GM12878 (cell line): ENCODE measurements around the gene SCGB1C2. TPM values are rescaled to one million over a fixed set of nuclear protein-coding genes. Genes with fewer than 3 reads are reported as not detected.

Experiments
- ATAC-seq: fragments of 200-7000 bp; cut with Tn5 transposase; 3 replicates; pipeline ENCODE4 v1.9.1; 2020; ENCODE audit warnings: mild to moderate bottlenecking, moderate library complexity
- BruUV-seq: library from RNA; stranded (reverse); fragments of 400-500 nt; replicated peaks from 2 replicates; lab custom pipeline; 2021; lab: Mats Ljungman, UMichigan
- CTCF ChIA-PET: fragments of 300-600 bp; sonication (Branson Sonifier 250); formaldehyde crosslinking; extraction: SDS; loops from one replicate; lab custom pipeline; 2021; ENCODE audit warnings: inconsistent platforms; lab: Yijun Ruan, JAX
- POLR2A ChIA-PET: fragments of 350-600 bp; formaldehyde crosslinking; extraction: SDS; loops from one replicate; lab custom pipeline; 2021; ENCODE audit warnings: inconsistent platforms; lab: Charles Lee
- RAD21 ChIA-PET: fragments of 300-600 bp; sonication (Branson Sonifier 250); formaldehyde crosslinking; loops from one replicate; lab custom pipeline; 2023; ENCODE audit warnings: antibody characterized with exemption; ENCODE audit not compliant: unreplicated experiment; lab: Charles Lee
- SMC1A ChIA-PET: fragments of 300-600 bp; sonication (Branson Sonifier 250); formaldehyde crosslinking; loops from one replicate; lab custom pipeline; 2023; ENCODE audit not compliant: unreplicated experiment, uncharacterized antibody; lab: Charles Lee
- DNase-seq: peaks from one replicate; pipeline ENCODE4 v3.0.0-alpha.2; 2011; ENCODE audit warnings: low read depth, low spot score
- FAIRE-seq: peaks from 3 replicates; lab custom pipeline; 2011; peaks lifted over from hg19 to GRCh38; lab: Jason Lieb, UNC
- H2AFZ ChIP-seq: 2 replicates; pipeline ENCODE4 v1.6.0; 2011; ENCODE audit warnings: low read depth, low read length, control low read depth; ENCODE audit not compliant: control insufficient read depth
- H3K27ac ChIP-seq: 2 replicates; pipeline ENCODE4 v1.5.1; 2011; ENCODE audit warnings: control low read depth; ENCODE audit not compliant: control insufficient read depth, insufficient read depth
- H3K27me3 ChIP-seq, 2 experiments: replicated peaks in 1 of 2; 2 replicates each; pipeline versions ENCODE4 v1.6.0 to v1.6.1; 2011; ENCODE audit warnings: low read length in 1 of 2; ENCODE audit not compliant: control insufficient read depth in 2 of 2, insufficient read depth in 2 of 2
- H3K36me3 ChIP-seq, 2 experiments: 2 replicates each; pipeline ENCODE4 v1.5.1; 2011; ENCODE audit warnings: low read length in 1 of 2; ENCODE audit not compliant: control insufficient read depth in 2 of 2, insufficient read depth in 2 of 2
- H3K4me1 ChIP-seq: 2 replicates; pipeline ENCODE4 v1.6.1; 2011; ENCODE audit warnings: mild to moderate bottlenecking, low read length, moderate library complexity, mixed read lengths; ENCODE audit not compliant: control insufficient read depth, insufficient read depth
- H3K4me2 ChIP-seq: 2 replicates; pipeline ENCODE4 v1.6.0; 2011; ENCODE audit warnings: control low read depth; ENCODE audit not compliant: control insufficient read depth, insufficient read depth
- H3K4me3 ChIP-seq: fragments of 200-600 bp; sonication (generic); 2 replicates; pipeline ENCODE4 v1.5.1; 2016
- H3K79me2 ChIP-seq: 2 replicates; pipeline ENCODE4 v1.6.0; 2011; ENCODE audit warnings: low read length; ENCODE audit not compliant: control insufficient read depth, insufficient read depth
- H3K9ac ChIP-seq: 2 replicates; pipeline ENCODE4 v1.8.0; 2011; ENCODE audit warnings: low read length, control low read depth, mixed read lengths; ENCODE audit not compliant: control insufficient read depth, insufficient read depth
- H3K9me3 ChIP-seq: replicated peaks from 3 replicates; pipeline ENCODE4 v1.5.1; 2011; ENCODE audit warnings: mild to moderate bottlenecking, low read length; ENCODE audit not compliant: control insufficient read depth, insufficient read depth
- H4K20me1 ChIP-seq: 2 replicates; pipeline ENCODE4 v1.6.0; 2011; ENCODE audit not compliant: control insufficient read depth, insufficient read depth
- CBX3 ChIP-seq: fragments of 200-600 bp; sonication (generic); IDR thresholded peaks from 2 replicates; pipeline ENCODE4 v1.6.1; 2016; ENCODE audit warnings: low read depth, borderline replicate concordance
- KAT2A ChIP-seq: conservative IDR thresholded peaks from 2 replicates; pipeline ENCODE4 v1.6.1; 2011; ENCODE audit warnings: low read depth, low read length; ENCODE audit not compliant: control insufficient read depth
- KDM1A ChIP-seq: fragments of 200-600 bp; sonication (generic); IDR thresholded peaks from 2 replicates; pipeline ENCODE4 v1.6.1; 2016; ENCODE audit warnings: borderline replicate concordance
- SMARCA5 ChIP-seq: fragments of 450-650 bp; IDR thresholded peaks from 2 replicates; pipeline ENCODE4 v1.6.1; 2017; ENCODE audit warnings: mild to moderate bottlenecking
- SUZ12 ChIP-seq: fragments of 200-600 bp; sonication (generic); IDR thresholded peaks from one replicate; pipeline ENCODE4 v1.6.1; 2018; ENCODE audit warnings: antibody characterized with exemption, mild to moderate bottlenecking; ENCODE audit not compliant: unreplicated experiment
- TARDBP ChIP-seq: IDR thresholded peaks from 2 replicates; pipeline ENCODE4 v1.6.1; 2016; ENCODE audit warnings: borderline replicate concordance
- TBL1XR1 ChIP-seq: IDR thresholded peaks from 2 replicates; pipeline ENCODE4 v1.6.1; 2012; ENCODE audit warnings: low read depth, low read length, improper control_type of control experiment
- ZNF622 ChIP-seq: fragments of 450-650 bp; IDR thresholded peaks from 2 replicates; pipeline ENCODE4 v1.6.1; 2017; ENCODE audit warnings: mild to moderate bottlenecking, inconsistent platforms
- WGBS: methylation state at CpG from one replicate; pipeline ENCODE4 v1.1.6; 2016; ENCODE audit warnings: low lambda C conversion rate; ENCODE audit not compliant: insufficient replicate concordance, insufficient coverage; ENCODE audit errors: missing lambda C conversion rate; 5-methylcytosine and 5-hydroxymethylcytosine counted together
- in situ Hi-C: fragments of 300-500 bp; cut with MboI; formaldehyde crosslinking; loops from 9 replicates; pipeline ENCODE4 v1.14.3; 2018; ENCODE audit warnings: mixed read lengths
- intact Hi-C: fragments of 100-400 bp; cut with micrococcal nuclease; formaldehyde crosslinking; loops from one replicate; pipeline ENCODE4 v1.14.2; 2022; ENCODE audit not compliant: unreplicated experiment
- polyA plus RNA-seq, 11 experiments: library from polyadenylated mRNA; depleted of rRNA in 4 of 11; unstranded in 6 of 11; stranded (reverse) in 5 of 11; fragments of >200 nt; fragmentation: Nextera tagmentation in 4 of 11; fragmentation: Illumina TruSeq in 1 of 11; extraction: Ambion mirVana in 4 of 11; extraction: Trizol in 1 of 11; gene quantifications; 1 replicate in 1 of 11; 2 replicates in 10 of 11; pipeline versions ENCODE4 v1.2.1 to v1.2.3, GENCODE V29; 2011 to 2016; ENCODE audit warnings: inconsistent platforms in 2 of 11, missing spikeins in 2 of 11, low read depth in 1 of 11
- total RNA-seq, 4 experiments: library from RNA; depleted of rRNA in 3 of 4; stranded (reverse); fragments of >200 nt in 3 of 4; fragmentation: Illumina TruSeq in 1 of 4; extraction: Trizol in 1 of 4; gene quantifications; 2 replicates each; pipeline versions ENCODE4 v1.2.1 to v1.2.3, GENCODE V29; 2013 to 2021
- TF ChIP-seq, protein P1 (sequence below): IDR thresholded peaks from 2 replicates; pipeline ENCODE4 v1.6.1; 2012; ENCODE audit warnings: low read depth, low read length, improper control_type of control experiment
- TF ChIP-seq, protein P2 (sequence below): IDR thresholded peaks from 2 replicates; pipeline ENCODE4 v1.6.1; 2012; ENCODE audit warnings: improper control_type of control experiment, low read depth, low read length; ENCODE audit not compliant: insufficient replicate concordance
- TF ChIP-seq, protein P3 (sequence below): fragments of 450-650 bp; IDR thresholded peaks from 2 replicates; pipeline ENCODE4 v1.6.1; 2017; ENCODE audit warnings: borderline replicate concordance

Gene SCGB1C2
- total and polyA plus RNA-seq, 10 of the 15 experiments (the other 5 are each of a cell fraction or from before 2014, with no cell fraction given) = not detected

DNA sequence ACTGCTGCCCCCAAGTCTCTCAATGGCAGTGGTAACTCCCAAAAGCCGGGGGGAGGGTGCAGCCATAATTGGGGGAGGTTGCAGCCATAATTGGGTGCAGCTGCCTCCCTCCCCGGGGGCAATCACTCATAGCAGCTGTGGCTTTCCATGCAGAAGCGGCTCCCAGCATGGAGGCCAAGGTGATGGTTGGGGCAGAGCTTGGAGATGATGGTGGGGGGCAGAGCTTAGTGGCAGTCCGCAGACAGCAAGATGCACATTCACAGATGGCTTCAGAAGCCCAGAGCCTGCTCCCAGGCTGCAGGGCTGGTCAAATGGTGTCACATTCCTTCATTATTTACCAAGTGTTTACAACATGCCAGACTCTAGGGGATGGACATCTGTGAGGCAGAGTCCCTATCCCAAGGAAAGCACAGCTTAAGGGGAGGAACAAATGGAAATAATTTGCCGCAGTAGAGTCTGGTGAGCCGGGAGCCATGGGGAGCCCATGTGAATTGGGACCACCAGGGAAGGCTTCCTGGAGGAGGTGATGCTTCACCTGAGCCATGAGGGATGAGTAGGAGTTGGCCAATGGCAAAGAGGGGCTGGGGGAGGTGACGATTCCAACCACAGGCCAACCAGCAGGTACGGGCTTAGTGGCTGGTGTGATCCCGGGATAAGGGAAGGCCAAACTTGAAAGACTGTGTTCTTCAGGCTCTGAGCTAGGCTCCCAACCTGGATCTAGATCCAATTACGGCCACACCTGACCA is 36.0 kb downstream of the SCGB1C2 start:
- H3K27me3 ChIP-seq = no peaks in the 10 kb centered on the region; a peak in 2 of 4 replicates

More for the DNA sequence above, 36.0 kb downstream of the SCGB1C2 start:
- ATAC-seq = no peak
- in situ Hi-C loops = no loop called here
- intact Hi-C loops = no loop called here
- no peak overlapping the region for H2AFZ ChIP-seq
- BruUV-seq = no TSS peak
- no peaks in the 10 kb centered on the region; the same call in 2 of the 3 replicates for H3K9me3 ChIP-seq
- no peak for DNase-seq
- no peak overlapping the region for H3K4me3 ChIP-seq
- RAD21 ChIA-PET = no interaction called here
- CTCF ChIA-PET = no interaction called here
- no peak overlapping the region for H3K4me2 ChIP-seq
- TF ChIP-seq, protein P1, sequence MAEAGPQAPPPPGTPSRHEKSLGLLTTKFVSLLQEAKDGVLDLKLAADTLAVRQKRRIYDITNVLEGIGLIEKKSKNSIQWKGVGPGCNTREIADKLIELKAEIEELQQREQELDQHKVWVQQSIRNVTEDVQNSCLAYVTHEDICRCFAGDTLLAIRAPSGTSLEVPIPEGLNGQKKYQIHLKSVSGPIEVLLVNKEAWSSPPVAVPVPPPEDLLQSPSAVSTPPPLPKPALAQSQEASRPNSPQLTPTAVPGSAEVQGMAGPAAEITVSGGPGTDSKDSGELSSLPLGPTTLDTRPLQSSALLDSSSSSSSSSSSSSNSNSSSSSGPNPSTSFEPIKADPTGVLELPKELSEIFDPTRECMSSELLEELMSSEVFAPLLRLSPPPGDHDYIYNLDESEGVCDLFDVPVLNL = no peak
- no peak for TF ChIP-seq ZNF622
- TF ChIP-seq, protein P2, sequence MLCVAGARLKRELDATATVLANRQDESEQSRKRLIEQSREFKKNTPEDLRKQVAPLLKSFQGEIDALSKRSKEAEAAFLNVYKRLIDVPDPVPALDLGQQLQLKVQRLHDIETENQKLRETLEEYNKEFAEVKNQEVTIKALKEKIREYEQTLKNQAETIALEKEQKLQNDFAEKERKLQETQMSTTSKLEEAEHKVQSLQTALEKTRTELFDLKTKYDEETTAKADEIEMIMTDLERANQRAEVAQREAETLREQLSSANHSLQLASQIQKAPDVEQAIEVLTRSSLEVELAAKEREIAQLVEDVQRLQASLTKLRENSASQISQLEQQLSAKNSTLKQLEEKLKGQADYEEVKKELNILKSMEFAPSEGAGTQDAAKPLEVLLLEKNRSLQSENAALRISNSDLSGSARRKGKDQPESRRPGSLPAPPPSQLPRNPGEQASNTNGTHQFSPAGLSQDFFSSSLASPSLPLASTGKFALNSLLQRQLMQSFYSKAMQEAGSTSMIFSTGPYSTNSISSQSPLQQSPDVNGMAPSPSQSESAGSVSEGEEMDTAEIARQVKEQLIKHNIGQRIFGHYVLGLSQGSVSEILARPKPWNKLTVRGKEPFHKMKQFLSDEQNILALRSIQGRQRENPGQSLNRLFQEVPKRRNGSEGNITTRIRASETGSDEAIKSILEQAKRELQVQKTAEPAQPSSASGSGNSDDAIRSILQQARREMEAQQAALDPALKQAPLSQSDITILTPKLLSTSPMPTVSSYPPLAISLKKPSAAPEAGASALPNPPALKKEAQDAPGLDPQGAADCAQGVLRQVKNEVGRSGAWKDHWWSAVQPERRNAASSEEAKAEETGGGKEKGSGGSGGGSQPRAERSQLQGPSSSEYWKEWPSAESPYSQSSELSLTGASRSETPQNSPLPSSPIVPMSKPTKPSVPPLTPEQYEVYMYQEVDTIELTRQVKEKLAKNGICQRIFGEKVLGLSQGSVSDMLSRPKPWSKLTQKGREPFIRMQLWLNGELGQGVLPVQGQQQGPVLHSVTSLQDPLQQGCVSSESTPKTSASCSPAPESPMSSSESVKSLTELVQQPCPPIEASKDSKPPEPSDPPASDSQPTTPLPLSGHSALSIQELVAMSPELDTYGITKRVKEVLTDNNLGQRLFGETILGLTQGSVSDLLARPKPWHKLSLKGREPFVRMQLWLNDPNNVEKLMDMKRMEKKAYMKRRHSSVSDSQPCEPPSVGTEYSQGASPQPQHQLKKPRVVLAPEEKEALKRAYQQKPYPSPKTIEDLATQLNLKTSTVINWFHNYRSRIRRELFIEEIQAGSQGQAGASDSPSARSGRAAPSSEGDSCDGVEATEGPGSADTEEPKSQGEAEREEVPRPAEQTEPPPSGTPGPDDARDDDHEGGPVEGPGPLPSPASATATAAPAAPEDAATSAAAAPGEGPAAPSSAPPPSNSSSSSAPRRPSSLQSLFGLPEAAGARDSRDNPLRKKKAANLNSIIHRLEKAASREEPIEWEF = no peak
- TF ChIP-seq KDM1A = no peak
- TF ChIP-seq CBX3 = no peak
- no peak for TF ChIP-seq SUZ12
- no peak for TF ChIP-seq SMARCA5
- no peak for TF ChIP-seq TARDBP
- no peak for TF ChIP-seq KAT2A
- no peak for TF ChIP-seq TBL1XR1
- TF ChIP-seq, protein P3, sequence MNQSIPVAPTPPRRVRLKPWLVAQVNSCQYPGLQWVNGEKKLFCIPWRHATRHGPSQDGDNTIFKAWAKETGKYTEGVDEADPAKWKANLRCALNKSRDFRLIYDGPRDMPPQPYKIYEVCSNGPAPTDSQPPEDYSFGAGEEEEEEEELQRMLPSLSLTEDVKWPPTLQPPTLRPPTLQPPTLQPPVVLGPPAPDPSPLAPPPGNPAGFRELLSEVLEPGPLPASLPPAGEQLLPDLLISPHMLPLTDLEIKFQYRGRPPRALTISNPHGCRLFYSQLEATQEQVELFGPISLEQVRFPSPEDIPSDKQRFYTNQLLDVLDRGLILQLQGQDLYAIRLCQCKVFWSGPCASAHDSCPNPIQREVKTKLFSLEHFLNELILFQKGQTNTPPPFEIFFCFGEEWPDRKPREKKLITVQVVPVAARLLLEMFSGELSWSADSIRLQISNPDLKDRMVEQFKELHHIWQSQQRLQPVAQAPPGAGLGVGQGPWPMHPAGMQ = no peak
- TF ChIP-seq, all 136 proteins: peak for 0
- Histone ChIP-seq H3K36me3 (no peaks in the 10 kb centered on the region), H3K79me2 (no peaks in the 10 kb centered on the region), H4K20me1 (no peaks in the 10 kb centered on the region), H3K9ac (no peak overlapping the region), H3K4me1 (peaks cover 5% of the 10 kb centered on the region; the same call in 1 of the 2 replicates), H3K27ac (no peak overlapping the region)
- ChIA-PET SMC1A (no interaction called here), POLR2A (no interaction called here)
- no peak for FAIRE-seq
- WGBS = 14% methylated on average over 10 of the region's 10 CpGs
